Measurements from ENCODE around the gene C6orf62.
"Not testable (repeated sequence)": the region's sequence is repeated elsewhere in the genome, so short reads cannot be mapped to it uniquely, and the experiment has no call there.

Gene C6orf62

DNA sequence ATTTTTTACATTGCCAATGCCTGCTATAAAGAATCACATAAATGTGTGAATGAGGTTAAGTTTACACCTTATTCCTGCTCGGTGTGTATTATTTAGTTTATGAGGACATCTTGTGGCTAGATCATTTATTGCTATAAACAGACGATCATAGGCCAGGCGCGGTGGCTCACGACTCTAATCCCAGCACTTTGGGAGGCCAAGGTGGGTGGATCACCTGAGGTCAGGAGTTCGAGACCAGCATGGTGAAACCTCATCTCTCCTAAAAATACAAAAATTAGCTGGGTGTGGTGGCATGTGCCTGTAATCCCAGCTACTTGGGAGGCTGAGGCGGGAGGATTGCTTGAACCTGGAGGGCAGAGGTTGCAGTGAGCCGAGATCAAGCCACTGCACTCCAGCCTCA, 23.3 kb downstream of the C6orf62 start:
- peak; percentile 46 for DNase-seq

DNA sequence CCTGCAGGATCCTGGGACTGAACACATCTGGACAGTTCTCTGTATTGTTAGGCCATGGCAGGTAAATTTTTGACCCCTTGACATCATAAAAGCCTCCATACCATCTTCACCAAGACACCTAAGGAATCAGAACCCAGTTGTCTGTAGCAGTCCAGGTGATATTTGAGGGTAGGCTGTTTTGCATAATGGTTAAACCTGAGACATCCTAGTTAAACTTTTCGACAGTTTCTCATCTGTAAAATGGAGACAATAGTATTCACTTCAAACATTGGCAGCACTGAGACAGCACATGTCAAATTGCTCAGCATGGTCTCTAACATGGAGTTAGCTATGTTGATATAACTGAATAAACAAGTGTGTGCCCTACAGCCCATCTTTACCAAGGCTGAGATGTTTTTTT, 24.8 kb downstream of the C6orf62 start:
- DNase-seq = peak; percentile 3

DNA sequence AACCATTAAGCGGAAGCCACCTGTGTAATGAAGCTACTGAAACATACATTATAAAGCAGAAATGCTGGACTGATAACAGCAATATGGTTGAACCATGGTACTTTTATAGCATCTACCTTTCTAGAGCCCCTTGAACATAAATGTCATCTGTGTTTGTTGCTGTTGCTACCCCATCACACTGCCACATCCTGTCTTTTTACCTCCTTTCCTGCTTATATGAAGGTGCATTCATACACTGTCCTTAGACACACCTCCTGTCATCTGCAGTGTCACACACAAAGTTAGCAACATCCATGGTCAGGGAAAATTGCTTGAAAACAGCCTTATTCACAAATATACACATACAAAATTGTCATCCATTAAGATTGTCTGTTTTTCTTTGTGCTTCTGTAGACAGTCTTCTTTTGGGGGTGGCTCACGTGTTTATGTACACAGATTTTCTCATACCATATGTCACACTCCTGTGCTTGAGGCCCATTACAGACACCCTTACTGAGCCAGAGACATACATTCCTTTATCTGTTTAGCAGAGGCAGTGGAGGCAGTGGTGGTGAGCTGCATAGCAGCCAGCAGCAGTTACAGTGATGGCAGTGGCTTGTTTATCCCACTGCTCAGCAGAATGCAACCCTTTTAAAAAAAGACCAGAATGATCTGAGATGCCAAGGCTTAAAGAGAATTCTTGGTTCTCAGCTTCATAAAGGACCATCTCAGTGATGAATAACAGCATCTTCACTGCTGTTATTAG, 25.9 kb downstream of the C6orf62 start:
- DNase-seq = no peak

DNA sequence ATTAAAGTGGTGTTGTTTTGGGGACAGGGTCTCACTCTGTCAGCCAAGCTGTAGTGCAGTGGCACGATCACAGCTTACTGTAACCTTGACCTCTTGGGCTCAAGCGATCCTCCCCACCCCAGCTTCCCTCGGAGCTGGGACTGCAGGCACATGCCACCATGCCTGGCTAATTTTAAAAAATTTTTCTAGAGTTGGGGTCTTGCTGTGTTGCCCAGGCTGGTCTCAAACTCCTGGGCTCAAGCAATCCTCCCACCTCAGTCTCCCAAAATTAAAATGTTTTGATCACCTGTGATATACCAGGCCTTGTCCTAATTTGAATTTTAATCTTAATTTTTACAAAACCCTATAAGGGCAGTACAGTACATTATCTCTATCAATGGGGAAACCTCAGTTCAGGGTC, 26.5 kb downstream of the C6orf62 start:
- DNase-seq = no peak

DNA sequence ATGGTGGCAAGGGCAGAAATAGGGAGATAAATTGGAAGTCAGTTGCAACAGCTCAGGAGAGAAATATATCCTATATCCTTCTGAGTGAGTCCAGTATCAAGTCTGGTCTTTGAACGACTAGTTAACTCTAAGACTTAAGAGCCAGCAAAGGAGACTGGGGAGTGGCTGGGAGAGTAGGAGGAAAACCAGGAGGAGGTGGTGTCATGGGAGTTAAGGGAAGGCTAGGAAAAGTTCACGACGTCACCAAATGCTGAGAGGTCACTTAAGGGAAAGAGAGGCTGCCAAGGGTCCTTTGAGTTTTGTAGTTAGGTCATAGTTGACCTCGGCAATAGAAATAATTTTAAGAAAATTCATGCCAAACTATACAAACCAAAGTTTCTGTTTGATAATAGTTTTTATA, 27.0 kb downstream of the C6orf62 start:
- DNase-seq = no peak

DNA sequence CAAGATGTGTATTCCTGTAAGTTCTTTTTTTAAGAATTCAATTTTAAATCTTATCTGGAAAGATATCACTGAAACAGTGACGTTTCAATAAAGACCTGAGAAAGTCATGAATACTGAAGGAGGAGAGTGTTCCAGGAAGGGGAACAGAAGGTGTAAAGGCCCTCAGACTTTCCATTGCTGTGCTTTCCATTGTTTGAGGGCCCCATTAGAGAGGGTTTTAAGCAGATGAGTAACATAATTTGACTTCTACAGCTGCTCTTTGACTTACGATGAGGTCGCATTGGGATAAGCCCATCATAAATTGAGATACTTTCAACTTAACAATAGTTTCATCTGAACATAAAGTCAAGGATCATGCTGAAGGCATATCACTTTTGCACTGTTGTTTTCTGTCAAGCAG, 27.4 kb downstream of the C6orf62 start:
- DNase-seq = no peak

DNA sequence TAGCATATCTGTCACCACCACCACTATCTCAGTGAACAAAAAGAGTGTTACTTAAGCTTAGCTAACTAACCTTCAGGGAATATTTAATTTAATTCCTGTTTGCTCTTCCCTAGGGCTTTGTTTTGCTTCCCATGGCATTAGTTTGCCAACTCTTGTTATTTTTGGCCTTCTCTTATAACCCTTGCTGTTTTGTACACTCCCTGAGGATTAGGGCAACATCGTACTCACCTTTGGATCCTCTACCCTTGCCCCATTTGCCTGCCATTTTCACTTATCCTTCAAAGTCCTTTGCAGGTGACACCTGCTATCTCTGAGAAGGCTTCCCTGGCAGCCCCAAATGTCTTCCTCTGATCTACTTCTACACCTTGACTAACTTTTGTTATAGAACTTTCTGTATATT, 28.4 kb downstream of the C6orf62 start:
- DNase-seq = peak; percentile 41

DNA sequence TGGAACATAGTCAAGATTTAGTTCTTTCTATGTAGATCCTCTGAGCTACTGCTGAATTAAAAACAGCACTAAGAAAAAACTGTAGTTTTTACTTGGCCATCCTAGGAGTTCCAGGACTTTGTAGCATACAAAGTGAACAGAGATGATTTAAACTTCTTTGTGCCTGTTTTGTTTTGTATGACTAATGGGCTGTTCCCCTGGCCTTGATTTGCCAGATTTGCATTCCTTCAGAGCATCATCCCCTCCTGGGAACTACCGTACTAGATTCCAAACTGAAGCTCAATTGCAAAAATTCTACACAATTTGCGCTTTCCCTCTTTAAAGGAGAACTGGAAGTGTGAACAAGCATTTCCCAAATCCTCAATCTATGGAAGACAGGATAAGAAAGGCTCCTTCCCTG, 29.0 kb downstream of the C6orf62 start:
- no peak for DNase-seq

DNA sequence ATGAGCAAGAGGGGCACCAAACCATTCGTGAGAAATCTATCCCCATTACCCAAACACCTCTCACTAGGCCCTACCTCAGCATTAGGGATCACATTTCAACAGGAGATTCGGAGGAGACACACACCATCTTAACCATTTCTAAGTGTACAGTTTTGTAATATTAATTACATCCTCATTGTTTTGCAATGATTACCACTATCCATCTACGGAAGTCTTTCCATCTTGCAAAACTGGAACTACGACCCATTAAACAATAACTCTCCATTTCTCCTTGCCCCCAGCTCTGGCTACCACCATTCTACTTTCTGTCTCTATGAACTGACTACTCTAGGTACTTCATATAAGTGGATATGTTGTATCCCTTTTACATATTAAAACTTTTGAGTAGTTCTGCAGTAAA, 32.0 kb downstream of the C6orf62 start:
- DNase-seq = no peak

DNA sequence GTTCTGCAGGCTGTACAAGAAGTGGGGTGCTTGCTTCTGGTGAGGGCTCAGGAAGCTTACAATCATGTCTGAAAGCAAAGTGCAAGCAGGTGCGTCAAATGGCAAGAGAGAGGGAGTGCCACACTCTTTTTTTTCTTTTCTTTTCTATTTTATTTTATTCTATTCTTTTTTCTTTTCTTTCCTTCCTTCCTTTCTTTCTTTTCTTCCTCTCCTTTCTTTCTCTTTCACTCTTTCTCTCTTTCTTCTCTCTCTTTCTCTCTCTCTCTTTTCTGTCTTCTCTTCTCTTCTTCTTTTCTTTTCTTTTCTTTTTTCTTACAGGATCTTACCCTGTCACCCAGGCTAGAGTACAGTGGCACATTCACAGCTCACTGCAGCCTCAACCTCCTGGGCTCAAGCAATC, 32.5 kb downstream of the C6orf62 start:
- no peak for DNase-seq

DNA sequence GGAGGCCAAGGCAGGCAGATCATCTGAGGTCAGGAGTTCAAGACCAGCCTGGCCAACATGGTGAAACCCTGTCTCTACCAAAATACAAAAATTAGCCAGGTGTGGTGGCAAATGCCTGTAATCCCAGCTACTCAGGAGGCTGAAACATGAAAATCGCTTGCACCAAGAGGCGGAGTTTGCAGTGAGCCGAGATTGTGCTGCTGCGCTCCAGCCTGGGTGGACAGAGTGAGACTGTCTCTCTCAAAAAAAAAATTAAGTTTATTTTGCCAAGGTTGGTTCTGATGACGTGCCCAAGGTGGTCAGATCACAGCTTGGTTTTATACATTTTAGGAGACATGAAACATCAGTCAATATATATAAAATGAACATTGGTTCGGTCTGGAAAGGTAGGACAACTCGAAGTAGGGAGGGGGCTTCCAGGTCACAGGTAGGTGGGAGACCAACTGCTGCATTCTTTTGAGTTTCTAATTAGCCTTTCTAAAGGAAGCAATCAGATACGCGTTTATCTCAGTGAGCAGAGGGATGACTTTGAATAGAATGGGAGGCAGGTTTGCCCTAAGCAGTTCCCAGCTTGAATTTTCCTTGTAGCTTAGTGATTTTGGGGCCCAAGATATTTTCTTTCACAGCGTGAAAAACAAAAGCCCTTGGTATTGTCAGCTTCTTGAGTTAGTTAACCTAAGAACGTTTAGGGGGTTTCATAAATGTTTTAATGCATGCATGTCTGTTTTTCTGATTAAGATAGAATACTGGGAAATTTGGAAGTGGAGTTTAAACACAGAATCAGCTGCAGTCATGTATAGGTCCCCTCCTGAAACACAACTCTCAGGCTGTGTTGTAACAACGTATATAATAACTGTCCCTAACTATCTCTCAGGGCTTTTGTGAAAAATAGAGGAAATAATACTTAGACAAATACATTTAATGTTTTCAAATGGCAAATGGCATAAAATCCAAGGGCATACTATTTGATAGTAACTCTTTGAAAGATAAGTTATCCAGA, 35.4 kb downstream of the C6orf62 start:
- DNase-seq = peak; percentile 45

DNA sequence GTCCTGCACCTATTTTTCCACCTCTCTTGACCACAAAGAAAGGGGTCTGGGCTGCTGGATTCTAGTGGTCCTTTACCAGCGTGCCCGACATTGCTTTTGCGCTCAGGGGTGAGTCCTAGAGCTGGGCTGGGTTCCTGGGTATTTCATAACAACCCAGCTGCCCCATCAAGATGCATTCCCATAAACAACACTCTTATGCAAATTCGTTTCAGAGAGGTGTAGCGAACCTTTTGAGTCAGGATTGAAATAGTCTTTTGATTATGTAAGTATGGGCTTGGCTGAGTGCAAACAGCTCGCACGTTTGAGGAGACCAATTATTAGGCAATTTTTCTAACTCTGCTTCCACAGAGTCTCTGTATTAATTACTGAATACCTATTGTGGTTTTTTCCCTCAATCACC, 38.4 kb downstream of the C6orf62 start:
- DNase-seq = no peak

DNA sequence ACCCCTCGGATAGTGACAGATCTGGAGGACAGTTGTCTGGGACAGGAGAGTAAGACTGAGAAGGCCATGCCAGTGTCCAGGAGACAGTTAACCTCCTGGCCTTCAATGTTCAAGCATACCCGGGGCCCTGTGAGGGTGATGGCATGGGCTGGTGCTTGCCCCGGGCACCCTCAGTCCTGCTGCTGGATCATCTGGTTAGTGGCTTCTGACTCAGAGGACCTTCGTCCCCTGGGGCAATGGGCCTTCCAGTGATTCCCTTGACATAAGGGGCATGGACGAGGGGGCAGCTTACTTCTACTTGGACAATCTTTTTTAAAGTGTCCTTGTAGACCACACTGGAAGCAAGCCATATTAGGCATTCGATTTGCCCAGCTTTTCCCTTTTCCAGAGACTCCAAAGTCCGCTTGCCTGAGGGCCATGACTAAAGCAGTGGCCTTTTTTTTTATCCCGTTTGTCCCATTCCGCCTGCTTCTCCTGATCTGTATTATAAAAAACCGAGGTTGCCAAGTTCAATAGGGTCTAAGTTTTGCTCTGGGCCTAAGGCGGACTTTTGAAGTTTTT, 40.1 kb downstream of the C6orf62 start:
- not testable (repeated sequence) for DNase-seq

DNA sequence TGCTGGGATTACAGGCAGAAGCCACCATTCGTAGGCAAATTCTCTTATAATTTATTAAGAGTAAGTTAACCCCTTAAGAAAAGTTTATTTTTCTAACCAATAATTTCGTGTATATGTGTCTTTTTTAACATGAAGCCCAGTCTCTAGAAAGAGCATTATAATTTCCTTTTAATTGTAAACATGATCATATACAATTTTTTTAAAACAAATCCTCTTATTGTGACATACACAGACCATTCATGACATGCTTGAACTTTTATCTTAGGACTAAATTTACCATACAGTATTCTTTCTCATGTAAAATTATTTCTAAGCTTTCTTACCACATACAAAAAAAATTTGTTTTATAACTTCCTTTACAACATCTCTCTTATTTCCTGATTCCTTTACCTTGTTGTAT, 45.3 kb downstream of the C6orf62 start:
- no peak for DNase-seq

DNA sequence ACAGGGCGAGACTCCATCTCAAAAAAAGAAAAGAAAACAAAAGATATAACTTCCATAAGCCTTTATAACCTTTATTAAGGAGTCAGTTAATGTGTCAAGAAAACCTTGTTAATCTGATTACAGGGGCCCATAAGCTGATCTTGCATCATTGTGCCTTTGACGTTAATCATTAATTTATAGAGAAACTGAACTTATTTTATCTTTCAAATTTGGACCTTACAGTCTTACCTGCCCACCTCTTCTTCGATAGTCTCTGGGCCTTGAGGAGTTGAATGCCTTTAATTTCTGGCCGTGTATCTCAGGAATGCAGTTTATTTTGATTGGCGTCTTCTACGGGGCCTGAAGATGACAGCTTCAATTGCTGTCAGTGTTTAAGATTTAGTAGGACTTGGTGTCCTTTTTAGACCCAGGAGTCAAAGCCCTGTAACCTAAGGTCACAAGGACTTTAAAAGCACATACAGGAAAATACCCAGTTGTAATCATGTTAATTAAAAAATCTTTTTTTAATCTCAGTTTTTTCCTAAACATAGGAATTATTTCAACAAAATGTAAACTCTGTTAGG, 46.3 kb downstream of the C6orf62 start:
- DNase-seq = no peak

DNA sequence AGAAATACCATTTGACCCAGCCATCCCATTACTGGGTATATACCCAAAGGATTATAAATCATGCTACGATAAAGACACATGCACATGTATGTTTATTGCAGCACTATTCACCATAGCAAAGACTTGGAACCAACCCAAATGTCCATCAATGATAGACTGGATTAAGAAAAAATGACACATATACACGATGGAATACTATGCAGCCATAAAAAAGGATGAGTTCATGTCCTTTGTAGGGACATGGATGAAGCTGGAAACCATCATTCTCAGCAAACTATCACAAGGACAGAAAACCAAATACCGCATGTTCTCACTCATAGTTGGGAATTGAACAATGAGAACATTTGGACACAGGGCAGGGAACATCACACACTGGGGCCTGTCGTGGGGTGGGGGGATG, 47.9 kb downstream of the C6orf62 start:
- DNase-seq = not testable (repeated sequence)

DNA sequence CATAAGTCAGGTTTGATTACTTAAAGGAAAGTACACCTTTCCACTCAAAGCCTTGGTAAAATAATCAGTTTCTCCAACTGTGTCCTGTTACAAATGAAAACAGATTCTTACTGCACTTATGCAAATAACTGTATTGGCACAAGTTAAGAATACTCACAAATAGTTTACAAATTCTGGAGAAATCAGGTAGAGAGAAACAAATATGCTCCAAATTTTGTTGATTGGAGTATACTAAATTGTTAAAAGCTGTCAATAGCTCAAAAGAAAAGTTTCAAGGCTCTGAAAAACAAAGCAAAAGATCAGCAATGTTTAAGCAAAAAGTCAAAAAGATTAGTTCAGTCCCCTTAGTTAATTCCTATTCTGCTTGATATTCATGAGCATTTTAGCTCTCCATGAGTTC, 48.5 kb downstream of the C6orf62 start:
- not testable (repeated sequence) for DNase-seq

DNA sequence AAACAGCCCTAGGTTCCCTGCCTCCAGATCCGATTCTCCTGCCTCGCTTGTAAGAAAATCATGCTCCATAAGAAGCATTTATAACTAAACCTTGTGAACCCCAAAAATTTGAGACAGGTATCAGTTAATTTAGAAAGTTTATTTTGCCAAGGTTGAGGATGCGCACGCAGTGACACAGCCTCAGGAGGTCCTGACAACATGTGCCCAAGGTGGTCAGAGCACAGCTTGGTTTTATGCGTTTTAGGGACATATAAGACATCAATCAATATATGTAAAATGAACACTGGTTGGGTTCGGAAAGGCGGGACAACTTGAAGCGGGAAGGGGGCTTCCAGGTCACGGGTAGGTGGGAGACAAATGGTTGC, 50.0 kb downstream of the C6orf62 start:
- DNase-seq = no peak

DNA sequence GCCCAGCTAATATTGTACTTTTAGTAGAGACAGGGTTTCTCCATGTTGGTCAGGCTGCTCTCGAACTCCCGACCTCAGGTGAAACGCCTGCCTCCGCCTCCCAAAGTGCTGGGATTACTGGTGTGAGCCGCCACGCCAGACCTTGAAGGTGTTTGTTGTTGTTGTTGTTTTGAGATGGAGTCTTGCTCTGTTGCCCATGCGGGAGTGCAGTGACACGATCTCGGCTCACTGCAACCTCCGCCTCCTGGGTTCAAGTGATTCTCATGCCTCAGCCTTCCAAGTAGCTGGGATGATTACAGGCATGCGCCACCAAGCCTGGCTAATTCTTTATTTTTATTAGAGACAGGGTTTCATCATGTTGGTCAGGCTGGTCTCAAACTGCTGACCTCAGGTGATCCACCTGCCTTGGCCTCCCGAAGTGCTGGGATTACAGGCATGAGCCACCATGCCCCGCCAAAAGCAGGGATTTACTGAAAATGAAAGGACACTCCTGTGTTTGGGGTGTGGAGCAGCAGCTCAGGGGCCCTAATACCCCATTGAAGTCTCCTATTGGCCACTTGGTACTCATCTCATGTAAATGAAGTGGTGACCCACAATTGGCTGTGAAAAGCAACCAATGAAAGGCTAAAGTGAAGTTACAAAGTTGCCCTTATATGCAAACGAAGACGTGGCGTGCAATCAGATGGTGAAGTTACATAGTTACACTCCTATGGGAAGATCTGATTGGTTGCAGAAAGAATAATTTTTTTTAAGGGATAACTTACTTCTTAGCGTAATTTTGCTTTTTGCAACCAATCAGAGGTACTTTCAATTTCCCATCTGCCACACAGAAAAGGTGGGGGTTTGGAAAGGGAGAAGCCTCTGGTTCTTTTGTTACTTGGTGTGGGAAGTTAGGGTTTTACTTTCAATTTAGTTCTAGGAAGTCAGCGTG, 50.6 kb downstream of the C6orf62 start:
- not testable (repeated sequence) for DNase-seq

DNA sequence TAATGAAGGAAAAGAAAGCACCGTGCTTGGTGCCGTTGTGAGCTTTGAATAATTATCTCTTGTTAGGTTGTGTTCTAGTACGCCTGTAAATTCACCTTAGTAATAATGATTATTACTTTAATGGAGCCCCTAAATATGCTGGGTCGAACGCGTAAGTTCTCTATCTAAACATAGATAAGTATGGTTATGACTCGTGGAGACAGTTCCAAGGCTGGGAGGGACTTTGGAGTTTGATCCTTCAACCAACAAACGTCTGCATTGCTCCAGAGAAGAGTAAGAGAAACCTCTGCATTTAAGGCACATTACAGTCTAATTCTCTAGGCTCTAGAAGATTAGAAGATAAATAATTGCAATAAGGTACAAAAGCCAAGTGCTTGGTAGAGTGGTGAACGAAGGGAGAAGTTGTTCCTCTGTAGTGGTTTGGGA, 51.6 kb downstream of the C6orf62 start:
- peak; percentile 24 for DNase-seq

DNA sequence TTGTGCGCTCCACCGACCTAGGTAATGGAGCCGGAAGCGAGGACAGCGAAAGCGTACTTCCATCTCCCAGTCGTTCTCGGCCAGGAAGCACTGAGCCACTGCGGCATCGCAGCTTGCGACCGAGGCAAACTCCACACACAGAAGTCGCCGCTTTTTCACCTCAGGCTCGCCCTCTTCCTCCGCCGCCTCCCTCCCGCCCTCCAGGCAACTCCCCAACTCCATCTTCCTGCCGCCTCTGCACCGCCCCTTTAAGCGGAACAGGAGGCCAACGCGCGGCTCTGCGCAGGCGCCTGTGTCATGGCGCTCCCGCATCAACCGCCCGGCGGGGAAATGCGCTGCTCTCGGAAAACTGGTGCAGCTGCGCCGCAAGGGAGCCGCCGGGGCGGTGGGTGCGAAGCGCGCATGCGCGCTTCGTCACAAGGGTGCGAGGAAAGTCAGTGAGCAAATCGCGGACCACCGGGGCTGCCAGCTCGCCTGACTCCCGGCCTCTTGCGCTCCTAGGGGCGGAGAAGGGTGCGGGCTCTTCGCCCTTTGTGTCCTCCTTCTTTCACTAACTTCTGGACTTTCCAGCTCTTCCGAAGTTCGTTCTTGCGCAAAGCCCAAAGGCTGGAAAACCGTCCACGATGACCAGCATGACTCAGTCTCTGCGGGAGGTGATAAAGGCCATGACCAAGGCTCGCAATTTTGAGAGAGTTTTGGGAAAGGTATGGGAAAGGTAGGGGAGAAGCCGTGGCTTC, 52.1 kb downstream of the C6orf62 start, which contains the start of the genes ACOT13 and TDP2:
Gene ACOT13, plus strand, starts transcription at position 437 of the 737 bp plus-strand sequence. Its CDS starts 187 bp downstream, at position 624.
Gene TDP2, minus strand, starts transcription at position 259 of the 737 bp plus-strand sequence. Its CDS starts 37 bp downstream, at position 222.
- DNase-seq = peak; percentile 97

Measured in NCI-H146 (cell line).